SK-N-SH (cell line): ENCODE data around the gene THSD7A. TPM values are rescaled to one million over a fixed set of nuclear protein-coding genes. Genes with fewer than 3 reads are reported as not detected.

Source experiments
- CTCF ChIA-PET: fragments of 300-600, 350-600 bp; formaldehyde crosslinking; extraction: SDS; loops from one replicate; lab custom pipeline; 2021; lab: Yijun Ruan, JAX
- POLR2A ChIA-PET: fragments of 350-600 bp; sonication (Branson Sonifier 250); formaldehyde crosslinking; extraction: SDS; loops from one replicate; lab custom pipeline; 2020; ENCODE audit warnings: antibody characterized with exemption, inconsistent platforms; lab: Yijun Ruan, JAX
- DNase-seq: peaks from one replicate; pipeline ENCODE4 v3.0.0; 2012
- H2AFZ ChIP-seq: fragments of 200-600 bp; sonication (generic); 2 replicates; pipeline ENCODE4 v1.8.1; 2016; ENCODE audit warnings: antibody characterized with exemption, mild to moderate bottlenecking, low read depth
- H3F3A ChIP-seq: fragments of 200-600 bp; sonication (generic); replicated peaks from 2 replicates; pipeline ENCODE3; 2016; ENCODE audit warnings: antibody characterized with exemption, mild to moderate bottlenecking; ENCODE audit not compliant: insufficient read depth
- H3K27ac ChIP-seq, 2 experiments: fragments of 200-500 bp in 1 of 2; fragments of 200-600 bp in 1 of 2; sonication (Bioruptor generic) in 1 of 2; sonication (generic), shearing (Covaris generic) in 1 of 2; 2 replicates each; pipeline versions ENCODE4 v1.5.1 to v1.6.1; 2014 to 2016; ENCODE audit warnings: low read depth in 2 of 2, inconsistent platforms in 1 of 2, low read length in 1 of 2, mild to moderate bottlenecking in 1 of 2, mixed read lengths in 1 of 2
- H3K27me3 ChIP-seq: fragments of 200-600 bp; sonication (generic), shearing (Covaris generic); 2 replicates; pipeline ENCODE4 v1.6.1; 2016; ENCODE audit warnings: mixed run types; ENCODE audit not compliant: insufficient read depth
- H3K36me3 ChIP-seq, 2 experiments: fragments of 200-500 bp in 1 of 2; fragments of 200-600 bp in 1 of 2; sonication (Bioruptor generic) in 1 of 2; sonication (generic) in 1 of 2; replicated peaks in 1 of 2; 2 replicates each; pipeline versions ENCODE3 to v1.5.1; 2014 to 2016; ENCODE audit warnings: low read length in 1 of 2, mild to moderate bottlenecking in 1 of 2; ENCODE audit not compliant: insufficient read depth in 2 of 2, control insufficient read depth in 1 of 2
- H3K4me1 ChIP-seq, 2 experiments: fragments of 200-500 bp in 1 of 2; fragments of 200-600 bp in 1 of 2; sonication (Bioruptor generic) in 1 of 2; sonication (generic), shearing (Covaris generic) in 1 of 2; 2 replicates each; pipeline versions ENCODE4 v1.5.1 to v1.6.1; 2014 to 2016; ENCODE audit warnings: low read depth in 1 of 2, low read length in 1 of 2, mixed run types in 1 of 2; ENCODE audit not compliant: insufficient read depth in 2 of 2, control insufficient read depth in 1 of 2
- H3K4me2 ChIP-seq: fragments of 200-600 bp; sonication (generic), shearing (Covaris generic); 2 replicates; pipeline ENCODE4 v1.6.1; 2017; ENCODE audit warnings: mixed run types
- H3K4me3 ChIP-seq, 2 experiments: fragments of 200-500 bp in 1 of 2; fragments of 200-600 bp in 1 of 2; sonication (Bioruptor generic) in 1 of 2; sonication (generic), shearing (Covaris generic) in 1 of 2; 2 replicates each; pipeline versions ENCODE4 v1.5.1 to v1.8.1; 2014 to 2016; ENCODE audit warnings: low read depth in 2 of 2, inconsistent platforms in 1 of 2, low read length in 1 of 2, mild to moderate bottlenecking in 1 of 2, mixed read lengths in 1 of 2, moderate library complexity in 1 of 2
- H3K79me2 ChIP-seq: fragments of 200-600 bp; sonication (generic); 2 replicates; pipeline ENCODE4 v1.8.1; 2017; ENCODE audit warnings: mild to moderate bottlenecking; ENCODE audit not compliant: insufficient read depth
- H3K9ac ChIP-seq: fragments of 200-600 bp; sonication (generic); 2 replicates; pipeline ENCODE4 v1.6.1; 2017; ENCODE audit warnings: mixed run types
- H3K9me2 ChIP-seq: fragments of 200-600 bp; sonication (generic); 2 replicates; pipeline ENCODE4 v1.6.1; 2017; ENCODE audit warnings: mixed run types
- H3K9me3 ChIP-seq: fragments of 200-600 bp; sonication (generic); 2 replicates; pipeline ENCODE4 v1.6.1; 2017; ENCODE audit warnings: mixed run types, mild to moderate bottlenecking, moderate library complexity
- H4K20me1 ChIP-seq: fragments of 200-600 bp; sonication (generic); 2 replicates; pipeline ENCODE4 v1.6.1; 2017; ENCODE audit warnings: mild to moderate bottlenecking, mixed run types; ENCODE audit not compliant: insufficient read depth
- CHD2 ChIP-seq: fragments of 150-350 bp; IDR thresholded peaks from 2 replicates; pipeline ENCODE4 v1.6.1; 2018; ENCODE audit warnings: low read length; ENCODE audit not compliant: partially characterized antibody
- ELF1 ChIP-seq: IDR thresholded peaks from 2 replicates; pipeline ENCODE4 v1.4.0; 2012
- EP300 ChIP-seq, 2 experiments: IDR thresholded peaks; 2 replicates each; pipeline versions ENCODE4 v1.4.0 to v1.6.1; 2012; ENCODE audit warnings: borderline replicate concordance in 1 of 2, low read depth in 1 of 2, low read length in 1 of 2
- FOXJ3 ChIP-seq: sonication (generic); formaldehyde crosslinking; IDR thresholded peaks from 2 replicates; pipeline ENCODE4 v1.5.1; 2020; ENCODE audit warnings: mild to moderate bottlenecking, missing genetic modification reagents
- FOXM1 ChIP-seq: IDR thresholded peaks from 2 replicates; pipeline ENCODE4 v1.4.0; 2012; ENCODE audit warnings: low read depth, mild to moderate bottlenecking
- GABPA ChIP-seq: IDR thresholded peaks from 2 replicates; pipeline ENCODE4 v1.4.0; 2012; ENCODE audit warnings: low read depth, mild to moderate bottlenecking
- GATA2 ChIP-seq: sonication (generic); formaldehyde crosslinking; IDR thresholded peaks from 2 replicates; pipeline ENCODE4 v1.5.0; 2020; ENCODE audit warnings: mild to moderate bottlenecking, missing genetic modification reagents
- IRF3 ChIP-seq: fragments of 150-350 bp; IDR thresholded peaks from 2 replicates; pipeline ENCODE4 v1.6.1; 2016; ENCODE audit warnings: mild to moderate bottlenecking, low read depth, low read length
- MXI1 ChIP-seq: IDR thresholded peaks from 2 replicates; pipeline ENCODE4 v1.6.1; 2012; ENCODE audit warnings: mild to moderate bottlenecking, low read depth, low read length, improper control_type of control experiment
- POLR2AphosphoS5 ChIP-seq: IDR thresholded peaks from 2 replicates; pipeline ENCODE4 v1.6.1; 2012; ENCODE audit warnings: low read depth, low read length
- RAD21 ChIP-seq: IDR thresholded peaks from 2 replicates; pipeline ENCODE4 v1.6.1; 2012; ENCODE audit warnings: mild to moderate bottlenecking, low read length
- RCOR1 ChIP-seq: fragments of 150-350 bp; IDR thresholded peaks from 2 replicates; pipeline ENCODE4 v1.6.1; 2017; ENCODE audit warnings: antibody characterized with exemption, low read length
- SIN3A ChIP-seq: IDR thresholded peaks from 2 replicates; pipeline ENCODE4 v1.6.1; 2012; ENCODE audit warnings: low read depth, mild to moderate bottlenecking, low read length, moderate library complexity, borderline replicate concordance
- TCF12 ChIP-seq: IDR thresholded peaks from 2 replicates; pipeline ENCODE4 v1.4.0; 2012
- WGBS: methylation state at CpG from one replicate; pipeline ENCODE4 v1.1.6; 2017; ENCODE audit warnings: low lambda C conversion rate; 5-methylcytosine and 5-hydroxymethylcytosine counted together
- polyA plus RNA-seq, 3 experiments: library from polyadenylated mRNA; depleted of rRNA; stranded (reverse); fragments of >200 nt; gene quantifications; 2 replicates each; pipeline ENCODE4 v1.2.3, GENCODE V29; 2012
- TF ChIP-seq, protein P1 (sequence below): IDR thresholded peaks from 2 replicates; pipeline ENCODE4 v1.6.1; 2012; ENCODE audit warnings: mild to moderate bottlenecking, low read depth, low read length, moderate library complexity

Gene THSD7A
- polyA plus RNA-seq, 1 of the 3 experiments (the other 2 are of a cell fraction) = 0.16 TPM

GRCh38 chr7:11457419-11457818 is 374.6 kb downstream of the THSD7A start:
- TF ChIP-seq EP300 (IDR thresholded peaks at IDR 0.05; ENCODE audit: borderline replicate concordance in 1 of 2, low read depth in 1 of 2, low read length in 1 of 2) (peak in 1 of 2 experiments; percentile 58; a peak in 1 of 4 replicates), POLR2AphosphoS5 (no peak), TCF12 (no peak), MXI1 (peak; percentile 53; the same call in 1 of the 2 replicates), RAD21 (no peak; the same call in 1 of the 2 replicates), IRF3 (no peak), RCOR1 (peak; percentile 85; the same call in 1 of the 2 replicates), GATA2 (peak; percentile 93), ELF1 (no peak), FOXM1 (no peak)
- TF ChIP-seq, protein P1, sequence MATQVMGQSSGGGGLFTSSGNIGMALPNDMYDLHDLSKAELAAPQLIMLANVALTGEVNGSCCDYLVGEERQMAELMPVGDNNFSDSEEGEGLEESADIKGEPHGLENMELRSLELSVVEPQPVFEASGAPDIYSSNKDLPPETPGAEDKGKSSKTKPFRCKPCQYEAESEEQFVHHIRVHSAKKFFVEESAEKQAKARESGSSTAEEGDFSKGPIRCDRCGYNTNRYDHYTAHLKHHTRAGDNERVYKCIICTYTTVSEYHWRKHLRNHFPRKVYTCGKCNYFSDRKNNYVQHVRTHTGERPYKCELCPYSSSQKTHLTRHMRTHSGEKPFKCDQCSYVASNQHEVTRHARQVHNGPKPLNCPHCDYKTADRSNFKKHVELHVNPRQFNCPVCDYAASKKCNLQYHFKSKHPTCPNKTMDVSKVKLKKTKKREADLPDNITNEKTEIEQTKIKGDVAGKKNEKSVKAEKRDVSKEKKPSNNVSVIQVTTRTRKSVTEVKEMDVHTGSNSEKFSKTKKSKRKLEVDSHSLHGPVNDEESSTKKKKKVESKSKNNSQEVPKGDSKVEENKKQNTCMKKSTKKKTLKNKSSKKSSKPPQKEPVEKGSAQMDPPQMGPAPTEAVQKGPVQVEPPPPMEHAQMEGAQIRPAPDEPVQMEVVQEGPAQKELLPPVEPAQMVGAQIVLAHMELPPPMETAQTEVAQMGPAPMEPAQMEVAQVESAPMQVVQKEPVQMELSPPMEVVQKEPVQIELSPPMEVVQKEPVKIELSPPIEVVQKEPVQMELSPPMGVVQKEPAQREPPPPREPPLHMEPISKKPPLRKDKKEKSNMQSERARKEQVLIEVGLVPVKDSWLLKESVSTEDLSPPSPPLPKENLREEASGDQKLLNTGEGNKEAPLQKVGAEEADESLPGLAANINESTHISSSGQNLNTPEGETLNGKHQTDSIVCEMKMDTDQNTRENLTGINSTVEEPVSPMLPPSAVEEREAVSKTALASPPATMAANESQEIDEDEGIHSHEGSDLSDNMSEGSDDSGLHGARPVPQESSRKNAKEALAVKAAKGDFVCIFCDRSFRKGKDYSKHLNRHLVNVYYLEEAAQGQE = no peak
- ChIA-PET POLR2A (no interaction called here), CTCF (interaction anchor here (0.6 to 1.8 kb wide), 7 partner anchors 9 to 374 kb away, joined by 3 to 8 read pairs (median 4); partner anchors contain the start of gene THSD7A)
- no peaks in the 10 kb centered on the region for H3K9me2 ChIP-seq
- no peaks in the 10 kb centered on the region for H3K9me3 ChIP-seq
- H3K27ac ChIP-seq = peak overlapping the region in 1 of 2 experiments; percentile 9; a peak in 1 of 4 replicates
- no peak overlapping the region for H3K4me2 ChIP-seq
- no peak overlapping the region for H3K4me3 ChIP-seq
- WGBS = 72% methylated on average over 3 of the region's 3 CpGs
- no peaks in the 10 kb centered on the region for H3K79me2 ChIP-seq
- H2AFZ ChIP-seq = no peak overlapping the region
- H4K20me1 ChIP-seq = no peaks in the 10 kb centered on the region
- H3K36me3 ChIP-seq = peaks cover 0 to 19% of the 10 kb centered on the region in 2 experiments
- no peak overlapping the region for H3K9ac ChIP-seq
- H3F3A ChIP-seq = no peaks in the 10 kb centered on the region
- peak; percentile 2 for DNase-seq
- peaks cover 12% of the 10 kb centered on the region in 2 experiments; a peak in 3 of 4 replicates for H3K4me1 ChIP-seq
- no peaks in the 10 kb centered on the region for H3K27me3 ChIP-seq

GRCh38 chr7:11456574-11456973 is 375.4 kb downstream of the THSD7A start:
- POLR2A ChIA-PET = no interaction called here
- no peaks in the 10 kb centered on the region for H3K79me2 ChIP-seq
- H3K4me1 ChIP-seq = peaks cover 7 to 12% of the 10 kb centered on the region in 2 experiments; a peak in 3 of 4 replicates

More at GRCh38 chr7:11456574-11456973, 375.4 kb downstream of the THSD7A start:
- Histone ChIP-seq H3K9me3 (no peaks in the 10 kb centered on the region), H3K4me3 (no peak overlapping the region), H3K4me2 (no peak overlapping the region), H3K9me2 (no peaks in the 10 kb centered on the region), H3F3A (no peaks in the 10 kb centered on the region), H4K20me1 (no peaks in the 10 kb centered on the region), H3K36me3 (peaks cover 0 to 21% of the 10 kb centered on the region in 2 experiments), H2AFZ (no peak overlapping the region), H3K27me3 (no peaks in the 10 kb centered on the region), H3K9ac (no peak overlapping the region), H3K27ac (peak overlapping the region in 1 of 2 experiments; percentile 47; a peak in 2 of 4 replicates)
- WGBS = 77% methylated on average over 1 of the region's 1 CpG
- DNase-seq = no peak
- TF ChIP-seq RAD21 (no peak), GABPA (no peak), GATA2 (peak; percentile 54), SIN3A (no peak), CHD2 (no peak), FOXJ3 (CRISPR knock-in tag) (peak; percentile 35; the same call in 1 of the 2 replicates), EP300 (IDR thresholded peaks at IDR 0.05; ENCODE audit: borderline replicate concordance in 1 of 2, low read depth in 1 of 2, low read length in 1 of 2) (peak in 1 of 2 experiments; percentile 55; a peak in 1 of 4 replicates), POLR2AphosphoS5 (no peak)
- CTCF ChIA-PET = interaction anchor here (0.6 to 1.6 kb wide), 5 partner anchors 19 to 375 kb away, joined by 3 to 5 read pairs (median 4); partner anchors contain the start of gene THSD7A
